Spleen (tissue), 7 donors: ENCODE data around the gene TSSC4.

Source experiments
- POLR2AphosphoS5 ChIP-seq, 3 donors: sonication (generic); formaldehyde crosslinking; IDR thresholded peaks; one replicate each; pipeline ENCODE4 v1.5.1; 2017; ENCODE audit warnings: antibody characterized with exemption in 3 of 3
- TF ChIP-seq, protein P1 (sequence below), 11 experiments: fragments of 200-600 bp in 7 of 11; fragments of 450-650 bp in 4 of 11; sonication (generic) in 4 of 11; IDR thresholded peaks in 8 of 11; conservative IDR thresholded peaks in 3 of 11; 1 replicate in 7 of 11; 2 replicates in 4 of 11; pipeline versions ENCODE4 v1.4.0 to v1.8.0; 2016 to 2021; ENCODE audit warnings: antibody characterized with exemption in 11 of 11, inconsistent platforms in 4 of 11, mild to moderate bottlenecking in 1 of 11
- donor health status: DM: no; HTN: no; CAD: no; lungs with moderate emphysema.
- donor health status: DM: no; HTN: no; CAD: no.
- donor health status: DM: no; HTN: no; CAD: no.

DNA sequence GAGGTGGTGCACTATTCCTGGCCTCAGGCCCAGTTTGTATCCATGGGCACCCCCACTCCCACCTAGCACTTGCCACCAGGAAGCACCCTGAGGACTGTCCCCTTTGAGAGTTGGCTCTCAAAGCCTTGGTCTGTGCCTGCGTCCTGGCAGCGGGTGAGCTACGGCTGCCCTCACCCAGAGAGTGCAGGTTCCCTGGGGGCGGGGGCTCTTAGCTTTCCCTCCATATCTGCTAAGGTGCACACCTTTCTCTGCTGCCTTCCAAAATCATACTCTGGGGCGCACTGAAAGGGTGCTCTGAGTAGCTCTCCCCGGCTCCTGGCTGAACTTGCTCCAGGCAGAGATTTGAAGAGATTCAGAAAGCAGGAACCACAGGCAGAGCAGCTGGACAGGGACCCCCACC lies 51.4 kb downstream of the TSSC4 start:
- TF ChIP-seq, protein P1, sequence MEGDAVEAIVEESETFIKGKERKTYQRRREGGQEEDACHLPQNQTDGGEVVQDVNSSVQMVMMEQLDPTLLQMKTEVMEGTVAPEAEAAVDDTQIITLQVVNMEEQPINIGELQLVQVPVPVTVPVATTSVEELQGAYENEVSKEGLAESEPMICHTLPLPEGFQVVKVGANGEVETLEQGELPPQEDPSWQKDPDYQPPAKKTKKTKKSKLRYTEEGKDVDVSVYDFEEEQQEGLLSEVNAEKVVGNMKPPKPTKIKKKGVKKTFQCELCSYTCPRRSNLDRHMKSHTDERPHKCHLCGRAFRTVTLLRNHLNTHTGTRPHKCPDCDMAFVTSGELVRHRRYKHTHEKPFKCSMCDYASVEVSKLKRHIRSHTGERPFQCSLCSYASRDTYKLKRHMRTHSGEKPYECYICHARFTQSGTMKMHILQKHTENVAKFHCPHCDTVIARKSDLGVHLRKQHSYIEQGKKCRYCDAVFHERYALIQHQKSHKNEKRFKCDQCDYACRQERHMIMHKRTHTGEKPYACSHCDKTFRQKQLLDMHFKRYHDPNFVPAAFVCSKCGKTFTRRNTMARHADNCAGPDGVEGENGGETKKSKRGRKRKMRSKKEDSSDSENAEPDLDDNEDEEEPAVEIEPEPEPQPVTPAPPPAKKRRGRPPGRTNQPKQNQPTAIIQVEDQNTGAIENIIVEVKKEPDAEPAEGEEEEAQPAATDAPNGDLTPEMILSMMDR (IDR thresholded peaks at IDR 0.05 in 8 of 11, conservative IDR thresholded peaks at IDR 0.05 in 3 of 11): no peak
- TF ChIP-seq POLR2AphosphoS5 (IDR thresholded peaks at IDR 0.05): no peak
